Activated CD8-positive, alpha-beta memory T cell treated with anti-CD3 and anti-CD28 coated beads, Interleukin-2, amount 10 ng/mL, durations not matched to agents 7 days and 5 days (primary cell): Measurements from ENCODE around the gene TDRD1. TPM values are rescaled to one million over a fixed set of nuclear protein-coding genes. Genes with fewer than 3 reads are reported as not detected.
"Not testable (repeated sequence)": the region's sequence is repeated elsewhere in the genome, so short reads cannot be mapped to it uniquely, and the experiment has no call there.

Source experiments
- ATAC-seq: fragments of 150-1000 bp; cut with Tn5 transposase; one replicate; pipeline ENCODE4 v1.10.0; 2021; ENCODE audit warnings: moderate library complexity
- CTCF ChIA-PET: fragments of 350-600 bp; sonication (Branson Sonifier 250); formaldehyde crosslinking; loops from one replicate; lab custom pipeline; 2021; ENCODE audit warnings: antibody characterized with exemption; lab: Charles Lee
- DNase-seq: peaks from one replicate; pipeline ENCODE4 v3.0.0-alpha.2; 2020
- H3K27ac Mint-ChIP-seq: one replicate; pipeline ENCODE4 v1.8.0; 2021; ENCODE audit warnings: mild to moderate bottlenecking, mixed read lengths
- H3K27me3 Mint-ChIP-seq: one replicate; pipeline ENCODE4 v1.8.0; 2021; ENCODE audit warnings: mixed read lengths
- H3K36me3 Mint-ChIP-seq: one replicate; pipeline ENCODE4 v1.8.0; 2021; ENCODE audit warnings: mild to moderate bottlenecking, mixed read lengths
- H3K4me1 Mint-ChIP-seq: one replicate; pipeline ENCODE4 v1.8.0; 2021; ENCODE audit warnings: mixed read lengths
- H3K4me3 Mint-ChIP-seq: one replicate; pipeline ENCODE4 v1.8.0; 2021; ENCODE audit warnings: mild to moderate bottlenecking, moderate library complexity, mixed read lengths
- H3K9me3 Mint-ChIP-seq: one replicate; pipeline ENCODE4 v1.8.0; 2022; ENCODE audit warnings: low read depth, mixed read lengths
- total RNA-seq, 2 experiments: library from RNA; stranded (reverse); gene quantifications; one replicate each; pipeline ENCODE4 v1.2.3, GENCODE V29; 2021

TDRD1 gene, protein sequence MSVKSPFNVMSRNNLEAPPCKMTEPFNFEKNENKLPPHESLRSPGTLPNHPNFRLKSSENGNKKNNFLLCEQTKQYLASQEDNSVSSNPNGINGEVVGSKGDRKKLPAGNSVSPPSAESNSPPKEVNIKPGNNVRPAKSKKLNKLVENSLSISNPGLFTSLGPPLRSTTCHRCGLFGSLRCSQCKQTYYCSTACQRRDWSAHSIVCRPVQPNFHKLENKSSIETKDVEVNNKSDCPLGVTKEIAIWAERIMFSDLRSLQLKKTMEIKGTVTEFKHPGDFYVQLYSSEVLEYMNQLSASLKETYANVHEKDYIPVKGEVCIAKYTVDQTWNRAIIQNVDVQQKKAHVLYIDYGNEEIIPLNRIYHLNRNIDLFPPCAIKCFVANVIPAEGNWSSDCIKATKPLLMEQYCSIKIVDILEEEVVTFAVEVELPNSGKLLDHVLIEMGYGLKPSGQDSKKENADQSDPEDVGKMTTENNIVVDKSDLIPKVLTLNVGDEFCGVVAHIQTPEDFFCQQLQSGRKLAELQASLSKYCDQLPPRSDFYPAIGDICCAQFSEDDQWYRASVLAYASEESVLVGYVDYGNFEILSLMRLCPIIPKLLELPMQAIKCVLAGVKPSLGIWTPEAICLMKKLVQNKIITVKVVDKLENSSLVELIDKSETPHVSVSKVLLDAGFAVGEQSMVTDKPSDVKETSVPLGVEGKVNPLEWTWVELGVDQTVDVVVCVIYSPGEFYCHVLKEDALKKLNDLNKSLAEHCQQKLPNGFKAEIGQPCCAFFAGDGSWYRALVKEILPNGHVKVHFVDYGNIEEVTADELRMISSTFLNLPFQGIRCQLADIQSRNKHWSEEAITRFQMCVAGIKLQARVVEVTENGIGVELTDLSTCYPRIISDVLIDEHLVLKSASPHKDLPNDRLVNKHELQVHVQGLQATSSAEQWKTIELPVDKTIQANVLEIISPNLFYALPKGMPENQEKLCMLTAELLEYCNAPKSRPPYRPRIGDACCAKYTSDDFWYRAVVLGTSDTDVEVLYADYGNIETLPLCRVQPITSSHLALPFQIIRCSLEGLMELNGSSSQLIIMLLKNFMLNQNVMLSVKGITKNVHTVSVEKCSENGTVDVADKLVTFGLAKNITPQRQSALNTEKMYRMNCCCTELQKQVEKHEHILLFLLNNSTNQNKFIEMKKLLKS
- total RNA-seq: under 1 TPM; 0.05 to 0.15 TPM

DNA sequence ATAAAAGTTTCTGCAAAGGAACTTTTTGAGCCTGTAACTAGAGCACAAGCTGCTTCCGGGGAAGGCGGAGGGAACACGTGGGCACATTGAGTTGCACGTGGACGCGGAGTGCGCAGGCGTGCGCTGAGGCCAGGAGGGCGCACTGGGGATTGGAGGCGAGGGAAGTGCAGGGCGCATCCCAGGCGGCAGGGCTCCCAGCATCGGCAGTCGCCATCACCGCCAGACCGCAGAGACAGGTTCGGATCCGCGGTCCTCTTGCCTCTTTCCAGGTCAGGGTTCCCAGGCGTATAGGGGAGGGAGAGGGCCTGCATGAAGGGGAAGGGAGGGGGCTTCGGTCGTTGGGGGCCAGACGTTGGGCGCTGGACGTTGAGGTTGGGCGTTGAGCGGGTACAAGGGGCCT is at the start of gene TDRD1:
TSS of gene TDRD1 (plus strand) at position 206 of the 400 bp plus-strand sequence. CDS start 8,479 bp downstream, outside the sequence.
- DNase-seq (no peak), ATAC-seq (no peak)
- no peak within 1 kb of the TSS for H3K4me3 Mint-ChIP-seq
- H3K4me1 Mint-ChIP-seq: peaks cover 17% of the 10 kb centered on the region
- no peaks in the 10 kb centered on the region for H3K9me3 Mint-ChIP-seq
- peaks cover 13% of the 10 kb centered on the region for H3K27me3 Mint-ChIP-seq
- H3K27ac Mint-ChIP-seq: no peak within 1 kb of the TSS
- H3K36me3 Mint-ChIP-seq: no peaks in the 10 kb centered on the region
- CTCF ChIA-PET: no interaction called here

DNA sequence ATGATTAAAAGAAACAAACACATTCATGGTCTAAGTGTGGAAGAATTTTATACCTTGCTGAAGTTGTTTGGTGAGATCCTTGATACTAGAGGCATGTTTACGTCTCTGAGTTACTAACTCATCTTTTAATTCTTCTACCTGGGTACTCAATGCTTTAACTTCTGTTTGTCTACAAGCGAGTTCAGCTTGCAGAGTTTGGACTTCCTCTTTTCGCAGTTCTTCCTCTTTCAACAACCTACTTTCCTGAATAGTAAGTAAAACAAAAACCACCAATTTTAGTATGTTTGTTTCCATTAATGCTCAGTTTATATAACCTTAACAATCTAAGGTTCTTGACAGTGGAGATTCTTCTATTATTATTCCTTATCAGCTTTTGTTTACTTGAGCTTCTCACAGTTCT is 48.1 kb upstream of the TDRD1 start:
- no peak overlapping the region for H3K4me3 Mint-ChIP-seq
- CTCF ChIA-PET: no interaction called here
- H3K4me1 Mint-ChIP-seq: no peaks in the 10 kb centered on the region
- peaks cover 39% of the 10 kb centered on the region for H3K36me3 Mint-ChIP-seq
- no peak for ATAC-seq
- DNase-seq: no peak
- H3K27me3 Mint-ChIP-seq: no peaks in the 10 kb centered on the region
- H3K27ac Mint-ChIP-seq: no peak overlapping the region
- no peaks in the 10 kb centered on the region for H3K9me3 Mint-ChIP-seq

DNA sequence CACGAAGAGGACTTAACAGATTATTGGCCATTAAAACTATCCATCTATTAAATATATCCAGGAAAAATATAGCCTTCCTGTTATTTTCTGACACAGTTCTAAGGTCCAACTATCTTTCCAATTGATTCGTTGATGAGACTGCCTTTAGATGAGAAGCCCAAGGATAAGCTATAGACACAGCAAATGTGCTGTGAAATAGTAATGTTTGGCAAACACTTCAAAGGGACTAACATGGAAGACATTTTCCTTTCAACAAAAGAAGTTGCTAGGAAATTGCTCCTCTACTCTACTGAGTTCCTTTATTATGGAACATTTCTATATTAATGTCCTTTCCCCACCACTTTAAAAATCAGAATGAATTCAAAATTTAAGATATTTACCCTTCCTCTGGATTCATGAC is 43.7 kb upstream of the TDRD1 start:
- H3K4me1 Mint-ChIP-seq: no peaks in the 10 kb centered on the region
- H3K27ac Mint-ChIP-seq: no peak overlapping the region
- H3K4me3 Mint-ChIP-seq: no peak overlapping the region
- ATAC-seq (no peak), DNase-seq (no peak)
- CTCF ChIA-PET: no interaction called here
- H3K36me3 Mint-ChIP-seq: peaks cover 36% of the 10 kb centered on the region
- no peaks in the 10 kb centered on the region for H3K27me3 Mint-ChIP-seq
- H3K9me3 Mint-ChIP-seq: no peaks in the 10 kb centered on the region

DNA sequence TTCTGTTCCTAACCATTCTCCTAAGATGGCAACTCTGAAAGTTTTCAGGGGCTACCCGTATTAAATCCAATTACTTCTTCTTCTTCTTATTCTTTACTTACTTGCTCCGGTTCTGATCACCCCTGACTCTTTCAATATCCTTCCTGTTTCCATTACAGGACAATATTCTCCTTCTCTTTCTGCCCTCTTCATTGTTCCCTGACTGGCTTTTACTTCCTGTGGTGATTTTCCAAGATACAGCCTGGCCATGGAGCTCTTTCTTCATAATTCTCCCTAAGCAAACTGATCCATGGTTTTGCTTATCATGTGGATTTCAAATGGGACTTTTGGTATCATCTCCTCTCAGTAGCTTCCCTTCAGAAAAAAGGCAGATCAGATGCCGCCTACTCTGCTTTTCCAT is 40.6 kb upstream of the TDRD1 start:
- CTCF ChIA-PET: no interaction called here
- H3K27ac Mint-ChIP-seq: no peak overlapping the region
- H3K9me3 Mint-ChIP-seq: no peaks in the 10 kb centered on the region
- ATAC-seq (no peak), DNase-seq (no peak)
- no peaks in the 10 kb centered on the region for H3K27me3 Mint-ChIP-seq
- no peak overlapping the region for H3K4me3 Mint-ChIP-seq
- no peaks in the 10 kb centered on the region for H3K4me1 Mint-ChIP-seq
- H3K36me3 Mint-ChIP-seq: peaks cover 24% of the 10 kb centered on the region

DNA sequence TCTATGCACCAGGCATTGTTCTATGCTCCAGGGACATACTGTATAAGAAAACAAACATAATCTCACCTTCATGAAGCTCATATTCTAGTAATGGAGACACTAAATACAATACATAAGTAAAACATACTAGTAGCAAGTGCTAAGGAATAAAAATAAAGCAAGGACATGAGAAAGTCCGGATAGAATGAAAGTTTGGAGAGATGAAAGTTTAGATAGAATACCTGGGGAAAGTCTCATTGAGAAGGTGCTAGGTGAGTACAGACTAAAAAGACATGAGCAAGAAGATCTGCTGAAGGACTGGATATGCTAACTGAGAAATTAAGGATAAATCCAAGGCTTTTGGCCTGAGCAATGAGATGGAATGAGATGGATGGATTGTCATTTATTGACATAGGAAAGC is 39.1 kb upstream of the TDRD1 start:
- ATAC-seq (no peak), DNase-seq (no peak)
- CTCF ChIA-PET: no interaction called here
- no peaks in the 10 kb centered on the region for H3K27me3 Mint-ChIP-seq
- H3K4me1 Mint-ChIP-seq: no peaks in the 10 kb centered on the region
- no peak overlapping the region for H3K4me3 Mint-ChIP-seq
- H3K27ac Mint-ChIP-seq: no peak overlapping the region
- H3K9me3 Mint-ChIP-seq: no peaks in the 10 kb centered on the region
- H3K36me3 Mint-ChIP-seq: peaks cover 16% of the 10 kb centered on the region

DNA sequence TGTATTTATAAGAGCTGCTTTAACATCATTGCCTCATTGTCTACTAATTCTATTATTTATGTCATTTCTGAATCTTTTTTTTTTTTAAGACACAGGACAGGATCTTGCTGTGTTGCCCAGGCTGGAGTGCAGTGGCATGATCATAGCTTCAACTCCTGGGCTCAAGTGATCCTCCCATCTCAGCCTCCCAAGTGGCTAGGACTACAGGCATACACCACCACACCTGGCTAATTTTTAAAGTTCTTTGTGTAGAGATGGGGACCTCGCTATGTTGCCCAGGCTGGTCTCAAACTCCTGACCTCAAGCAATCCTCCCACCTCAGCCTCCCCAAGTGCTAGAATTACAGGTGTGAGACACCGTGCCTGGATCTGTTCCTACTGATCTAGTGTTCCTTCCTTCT is 38.3 kb upstream of the TDRD1 start:
- H3K27ac Mint-ChIP-seq, DNase-seq, CTCF ChIA-PET, H3K27me3 Mint-ChIP-seq, H3K9me3 Mint-ChIP-seq, H3K4me3 Mint-ChIP-seq, ATAC-seq, H3K4me1 Mint-ChIP-seq: not testable (repeated sequence)
- H3K36me3 Mint-ChIP-seq: peaks cover 14% of the 10 kb centered on the region

DNA sequence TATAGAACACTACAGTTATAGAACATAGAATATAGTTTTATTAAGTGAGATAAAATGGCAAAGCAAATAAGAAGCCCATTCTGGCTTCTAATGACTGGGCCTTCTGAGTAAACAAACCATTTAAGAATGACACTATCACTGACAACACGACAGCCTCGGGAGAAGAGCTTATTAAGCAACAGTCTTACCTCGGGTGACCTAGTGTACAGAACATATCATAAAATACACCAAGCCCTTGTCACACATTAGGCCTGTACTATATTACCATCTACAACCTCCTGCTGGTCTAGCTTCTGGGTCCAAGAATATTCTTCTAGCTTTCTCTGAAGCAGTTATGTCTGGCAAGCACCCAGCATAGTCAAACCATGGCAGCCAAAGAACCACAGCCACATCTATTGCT is 37.1 kb upstream of the TDRD1 start:
- Mint-ChIP-seq H3K4me3 (no peak overlapping the region), H3K27me3 (no peaks in the 10 kb centered on the region), H3K4me1 (no peaks in the 10 kb centered on the region), H3K9me3 (no peaks in the 10 kb centered on the region), H3K36me3 (peaks cover 12% of the 10 kb centered on the region), H3K27ac (no peak overlapping the region)
- DNase-seq (no peak), ATAC-seq (no peak)
- CTCF ChIA-PET: no interaction called here

DNA sequence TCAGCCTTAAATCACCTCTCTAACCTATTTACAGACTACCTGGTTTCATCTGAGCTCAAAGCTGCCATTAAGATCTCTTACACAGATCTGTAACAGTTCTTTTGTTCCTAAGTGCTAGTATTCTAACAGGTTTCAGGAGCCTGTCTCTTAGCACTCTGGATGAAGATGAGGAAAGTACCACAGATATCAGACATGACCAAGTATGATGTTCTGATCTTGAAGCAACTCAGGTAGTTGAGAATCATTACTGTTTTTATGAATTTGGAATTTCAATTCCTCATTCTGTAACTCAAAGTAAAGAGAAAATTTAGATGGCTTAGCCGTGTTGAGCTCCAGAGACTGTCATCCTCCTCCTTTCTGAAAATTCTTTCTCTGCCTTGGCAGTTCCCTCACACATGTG is 36.0 kb upstream of the TDRD1 start:
- Mint-ChIP-seq H3K27me3 (no peaks in the 10 kb centered on the region), H3K27ac (no peak overlapping the region), H3K9me3 (no peaks in the 10 kb centered on the region), H3K4me1 (no peaks in the 10 kb centered on the region), H3K36me3 (peaks cover 21% of the 10 kb centered on the region), H3K4me3 (no peak overlapping the region)
- CTCF ChIA-PET: interaction anchor here (1.1 kb wide), 1 partner anchor 161 kb away, joined by 3 read pairs; no protein-coding TSS in a partner anchor
- DNase-seq: no peak
- ATAC-seq: no peak

DNA sequence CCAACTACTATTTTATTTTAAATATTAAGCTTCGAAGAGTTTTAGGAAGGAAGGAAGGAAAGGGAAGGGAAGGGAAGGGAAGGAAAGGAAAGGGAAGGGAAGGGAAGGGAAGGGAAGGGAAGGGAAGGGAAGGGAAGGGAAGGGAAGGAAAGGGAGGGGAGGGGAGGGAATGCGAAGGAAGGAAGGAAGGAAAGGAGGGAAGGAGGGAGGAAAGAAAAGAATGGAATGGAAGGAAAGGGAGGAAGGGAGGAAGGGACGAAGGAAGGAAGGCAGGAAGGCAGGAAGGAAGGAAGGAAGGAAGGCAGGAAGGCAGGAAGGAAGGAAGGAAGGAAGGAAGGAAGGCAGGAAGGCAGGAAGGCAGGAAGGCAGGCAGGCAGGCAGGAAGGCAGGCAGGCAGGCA is 29.7 kb upstream of the TDRD1 start:
- CTCF ChIA-PET, H3K27me3 Mint-ChIP-seq, H3K27ac Mint-ChIP-seq, DNase-seq, H3K4me1 Mint-ChIP-seq, ATAC-seq, H3K9me3 Mint-ChIP-seq, H3K4me3 Mint-ChIP-seq: not testable (repeated sequence)
- H3K36me3 Mint-ChIP-seq: peaks cover 34% of the 10 kb centered on the region

DNA sequence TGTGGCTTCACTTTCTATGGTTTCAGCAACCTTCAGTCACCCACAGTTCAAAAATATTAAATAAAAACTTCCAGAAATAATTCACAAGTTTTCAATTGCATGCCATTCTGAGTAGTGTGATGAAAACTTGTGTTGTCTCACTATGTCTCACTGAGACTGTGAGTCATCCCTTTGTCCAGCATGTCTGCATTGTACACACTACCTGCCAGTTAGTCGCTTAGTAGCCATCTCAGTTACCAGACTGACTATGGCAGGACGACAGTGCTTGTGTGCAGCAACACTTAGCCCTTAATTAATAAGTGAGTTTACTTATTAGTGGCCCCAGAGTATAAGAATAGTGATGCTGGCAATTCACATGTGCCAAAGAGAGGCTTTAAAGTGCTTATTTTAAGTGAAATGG is 27.7 kb upstream of the TDRD1 start:
- ATAC-seq: no peak
- Mint-ChIP-seq H3K27me3 (no peaks in the 10 kb centered on the region), H3K9me3 (no peaks in the 10 kb centered on the region), H3K4me3 (no peak overlapping the region), H3K36me3 (peaks cover 34% of the 10 kb centered on the region), H3K4me1 (peaks cover 2% of the 10 kb centered on the region), H3K27ac (no peak overlapping the region)
- CTCF ChIA-PET: no interaction called here
- no peak for DNase-seq

DNA sequence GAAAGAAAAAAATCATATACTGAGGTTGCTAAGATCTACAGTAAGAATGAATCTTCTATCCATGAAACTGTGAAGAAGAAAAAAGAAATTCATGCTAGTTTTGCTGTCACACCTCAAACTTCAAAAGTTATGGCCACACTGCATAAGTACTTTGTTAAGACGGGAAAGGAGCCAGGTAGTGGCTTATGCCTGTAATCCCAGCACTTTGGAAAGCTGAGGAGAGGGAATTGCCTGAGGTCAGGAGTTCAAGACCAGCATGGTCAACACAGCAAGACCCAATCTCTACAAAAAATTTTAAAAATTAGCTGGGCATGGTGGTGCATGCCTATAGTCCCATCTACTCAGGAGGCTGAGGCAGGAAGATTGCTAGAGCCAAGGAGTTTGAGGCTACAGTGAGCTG is 27.3 kb upstream of the TDRD1 start:
- Mint-ChIP-seq H3K4me3 (no peak overlapping the region), H3K9me3 (no peaks in the 10 kb centered on the region), H3K4me1 (peaks cover 2% of the 10 kb centered on the region), H3K27me3 (no peaks in the 10 kb centered on the region), H3K36me3 (peaks cover 34% of the 10 kb centered on the region), H3K27ac (no peak overlapping the region)
- ATAC-seq (no peak), DNase-seq (no peak)
- CTCF ChIA-PET: no interaction called here

DNA sequence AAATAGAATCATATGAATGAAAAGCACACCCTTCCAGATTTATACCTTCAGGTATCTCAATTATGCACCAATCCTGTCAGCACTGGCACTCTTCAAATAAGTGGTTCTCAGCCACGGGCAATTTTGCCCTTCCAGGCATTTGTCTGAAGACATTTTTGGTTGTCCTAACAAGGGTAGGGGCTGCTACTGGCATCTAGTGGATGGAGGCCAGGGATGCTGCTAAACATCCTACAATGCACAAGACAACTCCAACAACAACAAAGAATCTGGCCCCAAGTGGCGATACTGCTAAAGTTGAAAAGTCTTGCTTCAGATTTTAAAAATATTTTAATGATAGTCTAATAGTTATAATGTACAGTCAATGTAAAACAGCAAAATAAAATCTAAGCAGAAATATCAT is 21.2 kb upstream of the TDRD1 start:
- no peak for DNase-seq
- H3K4me3 Mint-ChIP-seq: no peak overlapping the region
- no peaks in the 10 kb centered on the region for H3K27me3 Mint-ChIP-seq
- H3K36me3 Mint-ChIP-seq: peaks cover 25% of the 10 kb centered on the region
- H3K27ac Mint-ChIP-seq: no peak overlapping the region
- peaks cover 2% of the 10 kb centered on the region for H3K4me1 Mint-ChIP-seq
- H3K9me3 Mint-ChIP-seq: no peaks in the 10 kb centered on the region
- CTCF ChIA-PET: no interaction called here
- no peak for ATAC-seq

DNA sequence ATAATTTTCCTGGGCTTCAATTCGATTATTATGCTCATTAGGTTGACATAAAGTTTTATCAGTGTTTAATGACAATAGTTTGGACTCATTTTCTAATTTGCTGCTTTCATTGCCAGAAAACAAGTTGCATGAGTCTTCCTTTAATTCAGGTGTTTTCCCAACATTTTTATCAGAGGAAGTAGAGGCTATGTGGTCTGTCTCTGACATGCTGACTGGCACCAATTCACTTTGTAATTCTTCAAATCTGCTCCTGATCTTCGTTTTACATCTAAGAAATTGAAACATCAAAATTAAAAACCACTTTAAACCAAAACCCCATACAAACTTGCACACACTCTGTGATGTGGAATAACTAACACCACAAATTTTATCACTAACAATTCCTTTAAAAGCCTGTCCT is 16.1 kb upstream of the TDRD1 start:
- no peaks in the 10 kb centered on the region for H3K27me3 Mint-ChIP-seq
- H3K9me3 Mint-ChIP-seq: peaks cover 3% of the 10 kb centered on the region
- H3K27ac Mint-ChIP-seq: no peak overlapping the region
- CTCF ChIA-PET: no interaction called here
- ATAC-seq (no peak), DNase-seq (no peak)
- no peak overlapping the region for H3K4me3 Mint-ChIP-seq
- H3K4me1 Mint-ChIP-seq: peaks cover 14% of the 10 kb centered on the region
- H3K36me3 Mint-ChIP-seq: peaks cover 35% of the 10 kb centered on the region
